GM23338 (cell line): ENCODE measurements around the gene SH3GLB1. TPM values are rescaled to one million over a fixed set of nuclear protein-coding genes. Genes with fewer than 3 reads are reported as not detected.

Experiments used
- ATAC-seq: fragments of 200-7000 bp; cut with Tn5 transposase; 3 replicates; pipeline ENCODE4 v1.9.1; 2020
- DNase-seq: peaks from one replicate; pipeline ENCODE4 v3.0.0-alpha.2; 2015; ENCODE audit warnings: low spot score
- H2AFZ ChIP-seq: fragments of 200-600 bp; sonication (generic); 2 replicates; pipeline ENCODE4 v1.8.0; 2016; ENCODE audit warnings: antibody characterized with exemption, mild to moderate bottlenecking, moderate library complexity
- H3F3A ChIP-seq: fragments of 200-600 bp; sonication (generic); replicated peaks from 2 replicates; pipeline ENCODE4 v1.8.0; 2017; ENCODE audit warnings: antibody characterized with exemption, mixed run types, low read depth
- H3K27ac ChIP-seq: fragments of 200-600 bp; sonication (generic); 2 replicates; pipeline ENCODE4 v1.6.1; 2016; ENCODE audit warnings: low read depth
- H3K27me3 ChIP-seq: fragments of 200-600 bp; sonication (generic); 2 replicates; pipeline ENCODE4 v1.8.0; 2016; ENCODE audit warnings: mild to moderate bottlenecking, mixed run types, moderate library complexity; ENCODE audit not compliant: insufficient read depth
- H3K36me3 ChIP-seq: fragments of 200-600 bp; sonication (generic); 2 replicates; pipeline ENCODE4 v1.8.0; 2016; ENCODE audit warnings: mild to moderate bottlenecking; ENCODE audit not compliant: insufficient read depth
- H3K4me1 ChIP-seq: fragments of 200-600 bp; sonication (generic); 2 replicates; pipeline ENCODE4 v1.8.0; 2016; ENCODE audit warnings: mild to moderate bottlenecking, moderate library complexity; ENCODE audit not compliant: insufficient read depth
- H3K4me2 ChIP-seq: fragments of 200-600 bp; sonication (generic); 2 replicates; pipeline ENCODE4 v1.7.1; 2017; ENCODE audit warnings: mixed run types
- H3K4me3 ChIP-seq: fragments of 200-600 bp; sonication (generic); 2 replicates; pipeline ENCODE4 v1.6.1; 2016; ENCODE audit warnings: mixed run types
- H3K79me2 ChIP-seq: fragments of 200-600 bp; sonication (generic); replicated peaks from 2 replicates; pipeline ENCODE4 v1.8.0; 2017; ENCODE audit warnings: mild to moderate bottlenecking; ENCODE audit not compliant: insufficient read depth
- H3K9me2 ChIP-seq: fragments of 200-600 bp; sonication (generic); 2 replicates; pipeline ENCODE4 v1.8.0; 2017; ENCODE audit not compliant: insufficient read depth
- H4K20me1 ChIP-seq: fragments of 200-600 bp; sonication (generic); replicated peaks from 2 replicates; pipeline ENCODE4 v1.8.0; 2017; ENCODE audit warnings: mild to moderate bottlenecking; ENCODE audit not compliant: insufficient read depth
- H3K27ac Mint-ChIP-seq: 2 replicates; pipeline ENCODE4 v1.8.0; 2020; ENCODE audit warnings: inconsistent platforms, mild to moderate bottlenecking, moderate library complexity, mixed read lengths
- H3K27me3 Mint-ChIP-seq: 3 replicates; pipeline ENCODE4 v1.8.0; 2022; ENCODE audit warnings: low read depth, mild to moderate bottlenecking, moderate library complexity, mixed read lengths, inconsistent platforms; ENCODE audit not compliant: insufficient read depth, poor library complexity
- H3K36me3 Mint-ChIP-seq: 3 replicates; pipeline ENCODE4 v1.8.0; 2021; ENCODE audit warnings: low read depth, mild to moderate bottlenecking, inconsistent platforms, moderate library complexity, mixed read lengths
- H3K4me1 Mint-ChIP-seq: 3 replicates; pipeline ENCODE4 v1.8.0; 2020; ENCODE audit warnings: mild to moderate bottlenecking, inconsistent platforms, mixed read lengths
- H3K4me3 Mint-ChIP-seq: 3 replicates; pipeline ENCODE4 v1.8.0; 2021; ENCODE audit warnings: moderate library complexity, mild to moderate bottlenecking, inconsistent platforms, mixed read lengths
- H3K9me3 Mint-ChIP-seq: 3 replicates; pipeline ENCODE4 v1.8.0; 2020; ENCODE audit warnings: moderate library complexity, mild to moderate bottlenecking, inconsistent platforms, mixed read lengths
- CREB1 ChIP-seq: fragments of 250-450 bp; sonication (Bioruptor Pico); IDR thresholded peaks from 2 replicates; pipeline ENCODE4 v1.5.0; 2020; ENCODE audit warnings: low read depth, mild to moderate bottlenecking, moderate library complexity
- CTCF ChIP-seq, 2 experiments: fragments of 200-600 bp in 1 of 2; sonication (generic) in 1 of 2; conservative IDR thresholded peaks; 2 replicates each; pipeline versions ENCODE4 v1.5.1 to v1.6.1; 2016 to 2017; ENCODE audit warnings: antibody characterized with exemption in 2 of 2, low read depth in 2 of 2, mild to moderate bottlenecking in 2 of 2, moderate library complexity in 1 of 2
- ETS1 ChIP-seq: IDR thresholded peaks from 2 replicates; pipeline ENCODE4 v1.6.1; 2016; ENCODE audit warnings: antibody characterized with exemption
- EZH2 ChIP-seq: fragments of 200-600 bp; sonication (generic); IDR thresholded peaks from one replicate; pipeline ENCODE4 v1.8.0; 2017; ENCODE audit warnings: antibody characterized with exemption, mild to moderate bottlenecking, low read depth; ENCODE audit not compliant: unreplicated experiment
- EZH2phosphoT487 ChIP-seq: fragments of 200-600 bp; sonication (generic); IDR thresholded peaks from one replicate; pipeline ENCODE4 v1.8.1; 2018; ENCODE audit warnings: antibody characterized with exemption; ENCODE audit not compliant: unreplicated experiment
- JUNB ChIP-seq: IDR thresholded peaks from one replicate; pipeline ENCODE4 v1.6.1; 2016; ENCODE audit warnings: antibody characterized with exemption; ENCODE audit not compliant: unreplicated experiment
- NANOG ChIP-seq: IDR thresholded peaks from 2 replicates; pipeline ENCODE4 v1.6.1; 2016; ENCODE audit warnings: antibody characterized with exemption, borderline replicate concordance
- POLR2AphosphoS5 ChIP-seq: IDR thresholded peaks from 2 replicates; pipeline ENCODE4 v1.6.1; 2016; ENCODE audit warnings: antibody characterized with exemption, low read depth
- REST ChIP-seq: IDR thresholded peaks from one replicate; pipeline ENCODE4 v1.6.1; 2018; ENCODE audit warnings: antibody characterized with exemption; ENCODE audit not compliant: unreplicated experiment
- STAT1 ChIP-seq: IDR thresholded peaks from one replicate; pipeline ENCODE4 v1.6.1; 2016; ENCODE audit warnings: antibody characterized with exemption; ENCODE audit not compliant: unreplicated experiment
- ZNF114 ChIP-seq: fragments of 250-450 bp; sonication (Bioruptor Pico); IDR thresholded peaks from 2 replicates; pipeline ENCODE4 v1.5.0; 2020; ENCODE audit warnings: mild to moderate bottlenecking, moderate library complexity
- ZNF331 ChIP-seq: fragments of 250-450 bp; sonication (Bioruptor Pico); IDR thresholded peaks from 2 replicates; pipeline ENCODE4 v1.5.0; 2020; ENCODE audit warnings: low read depth, mild to moderate bottlenecking, moderate library complexity
- ZNF462 ChIP-seq: fragments of 250-450 bp; sonication (Bioruptor Pico); IDR thresholded peaks from 2 replicates; pipeline ENCODE4 v1.5.0; 2020; ENCODE audit warnings: mild to moderate bottlenecking, moderate library complexity
- long read RNA-seq: library from polyadenylated mRNA; unstranded; transcript quantifications from one replicate; pipeline ENCODE4 v2.0.0, GENCODE V29; 2020; ENCODE audit not compliant: unreplicated experiment
- polyA plus RNA-seq: library from polyadenylated mRNA; unstranded; fragments of >200 nt; fragmentation: Nextera tagmentation; extraction: Ambion mirVana; gene quantifications from 2 replicates; pipeline ENCODE4 v1.2.1, GENCODE V29; 2016
- total RNA-seq: library from RNA; depleted of rRNA; stranded (reverse); fragments of >200 nt; shearing (Covaris generic); gene quantifications from 2 replicates; pipeline ENCODE4 v1.2.3, GENCODE V29; 2014; rRNA removed

SH3GLB1 gene
- total RNA-seq (16.4 and 21.4 TPM in 2 replicates), polyA plus RNA-seq (27.1 and 29.4 TPM in 2 replicates)
- long read RNA-seq, full-length matches to known transcripts: 24 of 34 reads
- long read RNA-seq, partial matches to known transcripts: 8 of 34 reads
- long read RNA-seq, other reads (novel, unspliced or antisense): 2 of 34 reads

- Mint-ChIP-seq H3K4me3 (peak within 1 kb of the TSS; percentile 99), H3K27me3 (peaks cover 5% of the 10 kb centered on the region), H3K9me3 (no peaks in the 10 kb centered on the region), H3K36me3 (no peaks in the 10 kb centered on the region; the same call in 2 of the 3 replicates), H3K27ac (peak within 1 kb of the TSS; percentile 92), H3K4me1 (peaks cover 25% of the 10 kb centered on the region)
- Histone ChIP-seq H2AFZ (peak within 1 kb of the TSS; percentile 99), H3K36me3 (no peaks in the 10 kb centered on the region), H3K9me2 (no peaks in the 10 kb centered on the region), H3K27me3 (no peaks in the 10 kb centered on the region), H3K27ac (peak within 1 kb of the TSS; percentile 87), H3K4me3 (peak within 1 kb of the TSS; percentile 82), H3K4me1 (peaks cover 17% of the 10 kb centered on the region), H3K79me2 (peaks cover 42% of the 10 kb centered on the region), H3K4me2 (peak within 1 kb of the TSS; percentile 78), H3F3A (no peaks in the 10 kb centered on the region), H4K20me1 (no peaks in the 10 kb centered on the region)
- DNase-seq (peak; percentile 91), ATAC-seq (peak; percentile 90)
- TF ChIP-seq JUNB (no peak), ETS1 (no peak), POLR2AphosphoS5 (peak; percentile 88), EZH2phosphoT487 (no peak), ZNF114 (no peak), STAT1 (no peak), CTCF (conservative IDR thresholded peaks at IDR 0.05; ENCODE audit: low read depth in 2 of 2) (peak; percentile 66 to 76), CREB1 (CRISPR knock-in tag) (peak; percentile 39; the same call in 1 of the 2 replicates), REST (no peak), ZNF462 (CRISPR knock-in tag) (no peak), ZNF331 (CRISPR knock-in tag) (no peak), EZH2 (no peak), NANOG (no peak)
Measured at GRCh38 chr1:86704458-86704971, at the start of gene SH3GLB1. Gene SH3GLB1 (plus strand): TSS chr1:86704576. CDS start chr1:86704900, 324 bp downstream.
